SK-N-SH treated with all-trans-retinoic acid at 6 μM for 48 hours (cell line): ENCODE results near the gene NOXO1.

ENCODE experiments used
- ATAC-seq: fragments of 200-7000 bp; cut with Tn5 transposase; 3 replicates; pipeline ENCODE4 v1.9.1; 2020; ENCODE audit warnings: mild to moderate bottlenecking, moderate library complexity
- ARNTL ChIP-seq: fragments of 450-650 bp; formaldehyde crosslinking; IDR thresholded peaks from 2 replicates; pipeline ENCODE4 v1.5.0; 2020; ENCODE audit warnings: low read depth, mild to moderate bottlenecking, moderate library complexity, borderline replicate concordance
- BACH2 ChIP-seq: fragments of 250-450 bp; sonication (Bioruptor Pico); IDR thresholded peaks from 2 replicates; pipeline ENCODE4 v1.9.0; 2021; ENCODE audit warnings: mild to moderate bottlenecking, borderline replicate concordance
- CREB5 ChIP-seq: fragments of 250-450 bp; sonication (Bioruptor Pico); IDR thresholded peaks from 2 replicates; pipeline ENCODE4 v1.5.1; 2020; ENCODE audit warnings: low read depth, mild to moderate bottlenecking, moderate library complexity
- CSDC2 ChIP-seq: fragments of 250-450 bp; sonication (Bioruptor Pico); IDR thresholded peaks from 2 replicates; pipeline ENCODE4 v1.5.0; 2020; ENCODE audit warnings: mild to moderate bottlenecking, moderate library complexity
- ESRRG ChIP-seq: fragments of 250-450 bp; sonication (Bioruptor Pico); IDR thresholded peaks from 2 replicates; pipeline ENCODE4 v1.6.1; 2021; ENCODE audit warnings: mild to moderate bottlenecking
- ISL1 ChIP-seq: fragments of 250-450 bp; sonication (Bioruptor Pico); IDR thresholded peaks from 2 replicates; pipeline ENCODE4 v2.1.2; 2022; ENCODE audit warnings: mild to moderate bottlenecking, moderate library complexity
- OSR1 ChIP-seq: fragments of 250-450 bp; sonication (Bioruptor Pico); IDR thresholded peaks from 2 replicates; pipeline ENCODE4 v1.8.0; 2022; ENCODE audit warnings: moderate library complexity, mild to moderate bottlenecking, inconsistent platforms
- PATZ1 ChIP-seq: fragments of 250-450 bp; sonication (Bioruptor Pico); IDR thresholded peaks from 2 replicates; pipeline ENCODE4 v1.8.0; 2020; ENCODE audit warnings: mild to moderate bottlenecking, moderate library complexity, borderline replicate concordance
- POU6F1 ChIP-seq: fragments of 250-450 bp; sonication (Bioruptor Pico); IDR thresholded peaks from 2 replicates; pipeline ENCODE4 v1.8.0; 2021; ENCODE audit warnings: low read depth, mild to moderate bottlenecking, moderate library complexity, borderline replicate concordance
- PPARA ChIP-seq: fragments of 250-450 bp; sonication (Bioruptor Pico); IDR thresholded peaks from 2 replicates; pipeline ENCODE4 v1.5.0; 2020; ENCODE audit warnings: mild to moderate bottlenecking, borderline replicate concordance
- RARB ChIP-seq: fragments of 250-450 bp; sonication (Bioruptor Pico); IDR thresholded peaks from 2 replicates; pipeline ENCODE4 v1.8.0; 2021; ENCODE audit warnings: mild to moderate bottlenecking, moderate library complexity
- SNAI2 ChIP-seq: fragments of 250-450 bp; sonication (Bioruptor Pico); IDR thresholded peaks from 2 replicates; pipeline ENCODE4 v1.5.0; 2020; ENCODE audit warnings: mild to moderate bottlenecking, moderate library complexity
- TCF4 ChIP-seq: fragments of 250-450 bp; sonication (Bioruptor Pico); IDR thresholded peaks from 2 replicates; pipeline ENCODE4 v1.8.0; 2021; ENCODE audit warnings: mild to moderate bottlenecking, moderate library complexity, borderline replicate concordance
- TOX ChIP-seq: fragments of 250-450 bp; sonication (Bioruptor Pico); IDR thresholded peaks from 2 replicates; pipeline ENCODE4 v1.8.0; 2021; ENCODE audit warnings: mild to moderate bottlenecking, moderate library complexity, borderline replicate concordance
- TSHZ2 ChIP-seq: fragments of 250-450 bp; sonication (Bioruptor Pico); IDR thresholded peaks from 2 replicates; pipeline ENCODE4 v1.5.0; 2020; ENCODE audit warnings: mild to moderate bottlenecking, moderate library complexity
- ZC3H10 ChIP-seq: fragments of 250-450 bp; sonication (Bioruptor Pico); IDR thresholded peaks from 2 replicates; pipeline ENCODE4 v1.5.1; 2021; ENCODE audit warnings: mild to moderate bottlenecking, moderate library complexity
- ZFP3 ChIP-seq: fragments of 250-450 bp; sonication (Bioruptor Pico); IDR thresholded peaks from 2 replicates; pipeline ENCODE4 v1.5.0; 2020; ENCODE audit warnings: mild to moderate bottlenecking, moderate library complexity
- ZFP30 ChIP-seq: fragments of 450-650 bp; formaldehyde crosslinking; IDR thresholded peaks from 2 replicates; pipeline ENCODE4 v1.5.0; 2022; ENCODE audit warnings: mild to moderate bottlenecking, moderate library complexity
- ZNF565 ChIP-seq: fragments of 450-650 bp; formaldehyde crosslinking; conservative IDR thresholded peaks from 2 replicates; pipeline ENCODE4 v1.5.0; 2020; ENCODE audit warnings: low read depth, mild to moderate bottlenecking, moderate library complexity
- ZNF70 ChIP-seq: fragments of 450-650 bp; formaldehyde crosslinking; IDR thresholded peaks from 2 replicates; pipeline ENCODE4 v1.5.0; 2020; ENCODE audit warnings: mild to moderate bottlenecking, moderate library complexity
- ZNF8 ChIP-seq: fragments of 450-650 bp; formaldehyde crosslinking; IDR thresholded peaks from 2 replicates; pipeline ENCODE4 v1.5.0; 2020; ENCODE audit warnings: mild to moderate bottlenecking, moderate library complexity

NOXO1 gene

GRCh38 chr16:2007081-2007836, 26.0 kb upstream of the NOXO1 start (continued):
- TF ChIP-seq TSHZ2 (CRISPR knock-in tag) (no peak), TCF4 (CRISPR knock-in tag) (no peak), ZFP30 (no peak), PPARA (CRISPR knock-in tag) (no peak), ARNTL (CRISPR knock-in tag) (no peak), OSR1 (no peak), TOX (CRISPR knock-in tag) (no peak)

GRCh38 chr16:2006317-2006716, 25.0 kb upstream of the NOXO1 start:
- ATAC-seq: no peak
- TF ChIP-seq ISL1 (CRISPR knock-in tag) (no peak), ZFP30 (no peak), TOX (CRISPR knock-in tag) (no peak), ZNF565 (CRISPR knock-in tag) (no peak), BACH2 (CRISPR knock-in tag) (no peak), RARB (CRISPR knock-in tag) (no peak), ZC3H10 (CRISPR knock-in tag) (no peak), PPARA (CRISPR knock-in tag) (no peak), ESRRG (CRISPR knock-in tag) (no peak), PATZ1 (CRISPR knock-in tag) (no peak), SNAI2 (CRISPR knock-in tag) (no peak), CREB5 (CRISPR knock-in tag) (no peak), CSDC2 (CRISPR knock-in tag) (no peak), ZFP3 (CRISPR knock-in tag) (no peak)
- TF ChIP-seq, all 23 proteins: peak for 0

GRCh38 chr16:2005646-2006045, 24.4 kb upstream of the NOXO1 start:
- ATAC-seq: no peak
- no peak for TF ChIP-seq ZNF70 (CRISPR knock-in tag)
- TF ChIP-seq ZNF8 (CRISPR knock-in tag): no peak
- no peak for TF ChIP-seq ZNF565 (CRISPR knock-in tag)
- no peak for TF ChIP-seq ZFP30
- no peak for TF ChIP-seq TSHZ2 (CRISPR knock-in tag)
- TF ChIP-seq TOX (CRISPR knock-in tag): no peak
- no peak for TF ChIP-seq PPARA (CRISPR knock-in tag)
- no peak for TF ChIP-seq TCF4 (CRISPR knock-in tag)
- TF ChIP-seq ZFP3 (CRISPR knock-in tag): no peak
- no peak for TF ChIP-seq RARB (CRISPR knock-in tag)
- no peak for TF ChIP-seq CREB5 (CRISPR knock-in tag)
- TF ChIP-seq POU6F1 (CRISPR knock-in tag): no peak
- no peak for TF ChIP-seq OSR1
- TF ChIP-seq PATZ1 (CRISPR knock-in tag): no peak
- TF ChIP-seq CSDC2 (CRISPR knock-in tag): no peak
